Gastrocnemius medialis (tissue), 4 donors: ENCODE results near the gene ACACB.

ENCODE experiments used
- POLR2A ChIP-seq, 2 donors: fragments of 450-650 bp; IDR thresholded peaks; one replicate each; pipeline ENCODE4 v1.6.1; 2017; ENCODE audit warnings: antibody characterized with exemption in 2 of 2, mild to moderate bottlenecking in 2 of 2, moderate library complexity in 2 of 2
- TF ChIP-seq, protein P1 (sequence below), 5 experiments: fragments of 450-650 bp in 3 of 5; fragments of 200-600 bp in 2 of 5; sonication (generic) in 2 of 5; IDR thresholded peaks in 4 of 5; conservative IDR thresholded peaks in 1 of 5; 1 replicate in 4 of 5; 2 replicates in 1 of 5; pipeline ENCODE4 v1.5.1; 2016 to 2019; ENCODE audit warnings: antibody characterized with exemption in 5 of 5, mild to moderate bottlenecking in 3 of 5, moderate library complexity in 3 of 5

DNA sequence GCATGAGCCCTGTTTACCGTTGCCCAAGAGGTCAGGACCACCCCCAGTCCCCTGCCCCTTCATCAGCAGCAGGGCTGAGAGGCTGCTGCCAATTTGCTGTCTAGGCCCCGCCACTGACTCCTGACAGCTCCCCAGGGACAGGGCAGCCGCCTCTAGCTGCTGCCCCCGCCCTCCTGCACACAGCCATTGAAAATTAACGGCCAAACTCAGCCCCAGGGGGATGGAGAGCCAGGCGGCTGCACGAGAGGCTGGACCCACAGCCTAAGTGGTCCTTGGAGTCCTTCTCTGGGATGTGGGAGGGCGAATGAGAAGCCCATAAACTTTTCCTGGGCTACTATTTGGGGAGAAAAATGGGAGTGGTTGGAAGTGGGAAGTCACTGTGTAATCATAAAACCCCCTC lies 188.1 kb downstream of the ACACB start:
- TF ChIP-seq, protein P1, sequence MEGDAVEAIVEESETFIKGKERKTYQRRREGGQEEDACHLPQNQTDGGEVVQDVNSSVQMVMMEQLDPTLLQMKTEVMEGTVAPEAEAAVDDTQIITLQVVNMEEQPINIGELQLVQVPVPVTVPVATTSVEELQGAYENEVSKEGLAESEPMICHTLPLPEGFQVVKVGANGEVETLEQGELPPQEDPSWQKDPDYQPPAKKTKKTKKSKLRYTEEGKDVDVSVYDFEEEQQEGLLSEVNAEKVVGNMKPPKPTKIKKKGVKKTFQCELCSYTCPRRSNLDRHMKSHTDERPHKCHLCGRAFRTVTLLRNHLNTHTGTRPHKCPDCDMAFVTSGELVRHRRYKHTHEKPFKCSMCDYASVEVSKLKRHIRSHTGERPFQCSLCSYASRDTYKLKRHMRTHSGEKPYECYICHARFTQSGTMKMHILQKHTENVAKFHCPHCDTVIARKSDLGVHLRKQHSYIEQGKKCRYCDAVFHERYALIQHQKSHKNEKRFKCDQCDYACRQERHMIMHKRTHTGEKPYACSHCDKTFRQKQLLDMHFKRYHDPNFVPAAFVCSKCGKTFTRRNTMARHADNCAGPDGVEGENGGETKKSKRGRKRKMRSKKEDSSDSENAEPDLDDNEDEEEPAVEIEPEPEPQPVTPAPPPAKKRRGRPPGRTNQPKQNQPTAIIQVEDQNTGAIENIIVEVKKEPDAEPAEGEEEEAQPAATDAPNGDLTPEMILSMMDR (IDR thresholded peaks at IDR 0.05 in 4 of 5, conservative IDR thresholded peaks at IDR 0.05 in 1 of 5) = no peak
- no peak for TF ChIP-seq POLR2A (IDR thresholded peaks at IDR 0.05)
